Spinal cord (tissue), 10 donors: ENCODE measurements around the gene ATP8B3. TPM values are rescaled to one million over a fixed set of nuclear protein-coding genes. Genes with fewer than 3 reads are reported as not detected.

Source experiments
- DNase-seq, 6 donors: peaks; one replicate each; pipeline versions ENCODE4 v3.0.0 to v3.0.0-alpha.2; 2013 to 2015; ENCODE audit warnings: low spot score in 6 of 6, low read depth in 4 of 6
- H3K27ac ChIP-seq: one replicate; pipeline ENCODE4 v1.5.1; 2013; ENCODE audit warnings: low read depth, low read length, control low read depth
- H3K27me3 ChIP-seq: one replicate; pipeline ENCODE4 v1.6.1; 2013; ENCODE audit warnings: low read length; ENCODE audit not compliant: control insufficient read depth, insufficient read depth
- H3K36me3 ChIP-seq: one replicate; pipeline ENCODE4 v1.6.1; 2013; ENCODE audit warnings: low read length; ENCODE audit not compliant: control insufficient read depth, insufficient read depth
- H3K4me1 ChIP-seq: one replicate; pipeline ENCODE4 v1.6.1; 2013; ENCODE audit warnings: low read length; ENCODE audit not compliant: control insufficient read depth, insufficient read depth
- H3K4me3 ChIP-seq: one replicate; pipeline ENCODE4 v1.5.1; 2013; ENCODE audit warnings: low read depth, low read length, control low read depth
- H3K9me3 ChIP-seq: one replicate; pipeline ENCODE4 v1.6.1; 2013; ENCODE audit warnings: low read length; ENCODE audit not compliant: control insufficient read depth, insufficient read depth
- WGBS: methylation state at CpG from one replicate; pipeline ENCODE4 v1.1.5; 2013; ENCODE audit warnings: missing lambda C conversion rate; ENCODE audit not compliant: insufficient coverage; 5-methylcytosine and 5-hydroxymethylcytosine counted together
- long read RNA-seq, 4 donors: transcript quantifications; one replicate each; lab custom pipeline, GENCODE V29; 2026
- polyA plus RNA-seq, 2 donors: library from polyadenylated mRNA; unstranded; fragments of 120-200 nt; gene quantifications; one replicate each; pipeline ENCODE4 v1.2.1, GENCODE V29; 2013; ENCODE audit not compliant: insufficient read length in 2 of 2
- total RNA-seq, 2 donors: library from RNA; depleted of rRNA in 1 of 2; stranded (reverse); fragments of 120-200 nt in 1 of 2; fragments of >200 nt in 1 of 2; gene quantifications; one replicate each; pipeline versions ENCODE4 v1.2.3 to v1.2.4, GENCODE V29; 2013 to 2014
- donor health status: healthy.

The ATP8B3 gene, protein sequence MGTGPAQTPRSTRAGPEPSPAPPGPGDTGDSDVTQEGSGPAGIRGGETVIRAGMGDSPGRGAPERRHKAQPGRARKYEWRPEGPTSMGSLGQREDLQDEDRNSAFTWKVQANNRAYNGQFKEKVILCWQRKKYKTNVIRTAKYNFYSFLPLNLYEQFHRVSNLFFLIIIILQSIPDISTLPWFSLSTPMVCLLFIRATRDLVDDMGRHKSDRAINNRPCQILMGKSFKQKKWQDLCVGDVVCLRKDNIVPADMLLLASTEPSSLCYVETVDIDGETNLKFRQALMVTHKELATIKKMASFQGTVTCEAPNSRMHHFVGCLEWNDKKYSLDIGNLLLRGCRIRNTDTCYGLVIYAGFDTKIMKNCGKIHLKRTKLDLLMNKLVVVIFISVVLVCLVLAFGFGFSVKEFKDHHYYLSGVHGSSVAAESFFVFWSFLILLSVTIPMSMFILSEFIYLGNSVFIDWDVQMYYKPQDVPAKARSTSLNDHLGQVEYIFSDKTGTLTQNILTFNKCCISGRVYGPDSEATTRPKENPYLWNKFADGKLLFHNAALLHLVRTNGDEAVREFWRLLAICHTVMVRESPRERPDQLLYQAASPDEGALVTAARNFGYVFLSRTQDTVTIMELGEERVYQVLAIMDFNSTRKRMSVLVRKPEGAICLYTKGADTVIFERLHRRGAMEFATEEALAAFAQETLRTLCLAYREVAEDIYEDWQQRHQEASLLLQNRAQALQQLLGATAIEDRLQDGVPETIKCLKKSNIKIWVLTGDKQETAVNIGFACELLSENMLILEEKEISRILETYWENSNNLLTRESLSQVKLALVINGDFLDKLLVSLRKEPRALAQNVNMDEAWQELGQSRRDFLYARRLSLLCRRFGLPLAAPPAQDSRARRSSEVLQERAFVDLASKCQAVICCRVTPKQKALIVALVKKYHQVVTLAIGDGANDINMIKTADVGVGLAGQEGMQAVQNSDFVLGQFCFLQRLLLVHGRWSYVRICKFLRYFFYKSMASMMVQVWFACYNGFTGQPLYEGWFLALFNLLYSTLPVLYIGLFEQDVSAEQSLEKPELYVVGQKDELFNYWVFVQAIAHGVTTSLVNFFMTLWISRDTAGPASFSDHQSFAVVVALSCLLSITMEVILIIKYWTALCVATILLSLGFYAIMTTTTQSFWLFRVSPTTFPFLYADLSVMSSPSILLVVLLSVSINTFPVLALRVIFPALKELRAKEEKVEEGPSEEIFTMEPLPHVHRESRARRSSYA (N-terminal part only)
- total RNA-seq (1 to 10 TPM; 1.1 to 2.1 TPM), polyA plus RNA-seq (1 to 10 TPM; 1.0 to 1.7 TPM)
- long read RNA-seq, donor 1: 0 reads
- long read RNA-seq, donor 2: 0 reads
- long read RNA-seq, donor 3: 0 reads
- long read RNA-seq, donor 4: 0 reads

DNA sequence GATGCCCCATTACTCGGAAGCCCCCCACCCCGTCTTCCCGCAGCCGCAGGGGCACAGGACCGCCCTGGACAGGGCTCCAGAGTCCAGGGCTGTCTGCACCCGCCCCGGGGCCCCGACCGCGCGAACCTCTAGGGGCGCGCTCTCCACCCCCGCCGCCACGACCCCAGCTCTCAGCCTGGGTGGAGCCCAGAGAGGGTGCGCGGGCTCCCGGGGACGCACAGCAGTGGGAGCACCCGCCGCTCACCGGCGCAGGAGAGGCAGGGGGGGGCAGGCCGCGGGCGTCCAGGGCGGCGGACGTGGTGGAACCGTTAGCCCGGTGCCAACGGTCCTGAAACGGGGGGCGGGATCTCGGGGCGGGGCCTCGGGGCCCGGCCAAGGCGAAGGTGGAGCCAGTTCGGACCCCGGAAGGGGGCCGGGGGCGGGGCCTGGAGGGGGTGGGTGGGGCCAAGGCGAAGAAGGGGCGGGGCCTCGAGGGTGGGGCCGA is at the start of gene ATP8B3:
TSS of gene ATP8B3 (minus strand) at position 335 of the 484 bp plus-strand sequence. CDS start 540 bp downstream, outside the sequence.
- Histone ChIP-seq H3K4me1 (peaks cover 24% of the 10 kb centered on the region), H3K4me3 (peak within 1 kb of the TSS; percentile 55), H3K27me3 (no peaks in the 10 kb centered on the region), H3K9me3 (no peaks in the 10 kb centered on the region), H3K27ac (peak within 1 kb of the TSS; percentile 67), H3K36me3 (peaks cover 33% of the 10 kb centered on the region)
- WGBS: 4% methylated on average over 36 of the region's 48 CpGs
- DNase-seq: no peak

DNA sequence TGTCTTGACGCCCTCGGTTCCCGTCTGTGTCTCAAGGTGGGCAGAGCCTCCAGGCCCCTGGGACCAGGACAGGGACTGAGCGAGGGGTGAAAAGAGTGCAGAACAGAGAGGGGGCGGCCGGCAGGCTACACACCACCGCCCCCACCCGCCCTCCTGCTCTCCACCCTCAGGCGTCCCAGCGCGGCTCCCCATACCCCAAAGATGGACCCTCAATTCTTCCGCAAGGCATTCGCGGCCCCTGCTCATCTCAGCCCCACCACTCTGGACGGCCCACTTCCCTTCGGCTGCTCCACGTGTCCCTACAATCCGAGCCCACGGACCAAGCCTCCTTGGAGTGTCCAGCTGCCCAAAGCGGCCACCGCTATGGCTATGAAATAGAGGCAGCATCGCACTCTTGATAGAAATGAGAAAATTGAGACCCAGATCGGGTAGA is 49.5 kb upstream of the ATP8B3 start:
- Histone ChIP-seq H3K4me3 (peak overlapping the region; percentile 60), H3K27me3 (no peaks in the 10 kb centered on the region)

DNA sequence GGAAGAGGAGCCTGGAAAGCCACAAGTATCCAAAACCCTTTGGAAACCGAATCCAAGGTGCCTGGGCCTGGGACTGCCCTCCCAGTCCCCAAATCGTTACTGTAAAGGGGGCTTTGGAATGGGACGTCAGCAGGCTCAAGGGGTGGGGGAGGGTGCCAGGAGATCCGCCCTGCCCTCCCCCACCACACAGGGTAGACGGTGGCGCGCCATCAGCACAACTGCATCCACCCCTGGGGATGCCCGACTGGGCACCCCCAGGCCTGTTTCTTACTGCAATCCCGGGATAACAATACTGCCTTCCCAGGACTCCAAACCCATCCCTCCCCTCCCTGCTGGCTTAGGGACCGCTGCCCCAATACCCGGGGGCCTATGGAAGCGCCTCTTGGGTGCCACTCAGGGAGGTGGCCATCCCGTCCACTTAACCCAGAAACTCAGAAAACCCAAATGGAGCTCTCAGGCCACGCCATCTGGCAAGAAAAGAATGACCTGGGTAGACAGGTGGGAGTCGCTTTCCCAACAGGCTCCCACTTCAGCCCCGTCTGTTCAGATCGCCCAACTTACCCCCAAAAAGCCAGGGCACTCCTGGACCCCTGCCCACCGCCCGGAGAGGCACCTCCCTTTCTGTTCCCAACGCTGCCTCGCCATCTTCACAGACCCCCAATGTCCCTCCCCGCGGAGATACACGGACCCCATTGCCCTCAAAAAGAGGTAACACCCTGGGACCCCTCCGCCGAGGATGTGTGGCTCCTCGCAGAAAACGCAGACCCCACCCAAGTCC is 48.9 kb upstream of the ATP8B3 start:
- no peaks in the 10 kb centered on the region for H3K36me3 ChIP-seq
- H3K4me3 ChIP-seq: peak overlapping the region; percentile 60
- WGBS: 36% methylated on average over 25 of the region's 28 CpGs
- no peak for DNase-seq
- peak overlapping the region; percentile 61 for H3K27ac ChIP-seq
- peaks cover 77% of the 10 kb centered on the region for H3K4me1 ChIP-seq
- no peaks in the 10 kb centered on the region for H3K27me3 ChIP-seq
- H3K9me3 ChIP-seq: no peaks in the 10 kb centered on the region

More for the DNA sequence above, 49.5 kb upstream of the ATP8B3 start:
- 16% methylated on average over 16 of the region's 23 CpGs for WGBS
- H3K4me1 ChIP-seq: peaks cover 71% of the 10 kb centered on the region
- DNase-seq: no peak
- peak overlapping the region; percentile 61 for H3K27ac ChIP-seq
- H3K36me3 ChIP-seq: no peaks in the 10 kb centered on the region
- no peaks in the 10 kb centered on the region for H3K9me3 ChIP-seq

DNA sequence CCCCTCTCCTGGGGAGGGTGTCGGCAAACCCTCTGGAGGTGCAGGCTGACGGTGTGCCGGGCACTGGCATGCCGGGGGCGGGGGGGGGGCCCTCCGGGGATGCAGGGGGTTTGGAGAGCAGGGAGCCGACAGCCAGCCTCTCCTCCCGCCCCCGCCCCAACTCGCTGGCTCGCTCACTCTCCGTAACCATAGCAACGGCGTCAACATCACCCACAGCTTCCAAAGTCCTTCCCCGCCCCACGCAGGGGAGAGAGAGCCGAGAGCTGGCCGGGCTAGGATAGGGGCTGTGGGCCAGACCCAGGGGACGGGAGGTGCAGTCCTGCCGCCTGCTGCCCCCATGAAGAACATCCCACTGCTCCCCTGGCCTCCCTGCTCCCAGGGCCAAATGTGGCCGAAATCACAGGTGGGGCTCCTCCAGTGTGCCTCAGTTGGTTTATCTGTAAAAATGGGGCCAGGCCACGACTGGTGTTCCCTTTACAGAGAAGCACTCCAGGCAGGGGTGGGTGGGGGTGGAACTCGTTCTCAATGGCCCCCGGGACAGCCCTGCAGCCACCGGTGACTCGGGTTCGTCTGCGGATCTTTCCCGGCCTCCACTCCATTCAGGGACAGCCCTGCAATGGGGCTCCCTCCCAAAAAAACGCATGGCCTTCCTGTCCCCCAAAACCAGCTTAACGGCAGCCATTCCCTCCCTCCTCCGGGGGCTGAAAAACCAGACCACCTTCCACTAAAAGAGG is 48.1 kb upstream of the ATP8B3 start:
- H3K4me1 ChIP-seq: peaks cover 83% of the 10 kb centered on the region
- WGBS: 4% methylated on average over 20 of the region's 32 CpGs
- H3K27me3 ChIP-seq: no peaks in the 10 kb centered on the region
- DNase-seq: peak in 2 of 6 donors; percentile 89 to 93
- no peaks in the 10 kb centered on the region for H3K9me3 ChIP-seq
- H3K4me3 ChIP-seq: peak overlapping the region; percentile 18
- no peak overlapping the region for H3K27ac ChIP-seq
- no peaks in the 10 kb centered on the region for H3K36me3 ChIP-seq

DNA sequence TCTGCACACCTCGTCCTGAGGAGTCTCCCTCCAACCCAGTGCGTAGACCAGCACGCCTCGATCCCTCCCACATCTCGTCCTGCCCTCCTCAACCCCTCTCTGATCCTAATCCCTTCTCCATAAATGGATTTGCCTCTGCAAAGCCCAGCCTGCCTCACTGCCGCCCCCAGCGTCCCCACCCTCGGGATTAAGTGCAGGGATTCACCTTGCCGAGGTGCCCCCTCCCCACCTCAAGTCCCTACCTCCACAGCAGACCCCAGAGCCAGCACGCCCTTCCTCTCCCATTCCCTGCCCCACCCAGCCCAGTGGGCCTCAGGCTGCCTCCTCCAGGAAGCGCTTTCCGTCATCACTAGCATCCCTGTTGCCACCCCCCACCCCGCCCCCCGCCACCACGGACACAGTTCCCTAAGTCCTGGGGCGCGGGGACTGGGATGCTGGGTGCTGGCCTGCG is 47.3 kb upstream of the ATP8B3 start:
- Histone ChIP-seq H3K4me1 (peaks cover 83% of the 10 kb centered on the region), H3K9me3 (no peaks in the 10 kb centered on the region), H3K27ac (no peak overlapping the region), H3K36me3 (peaks cover 7% of the 10 kb centered on the region), H3K27me3 (no peaks in the 10 kb centered on the region), H3K4me3 (no peak overlapping the region)
- WGBS: 46% methylated on average over 11 of the region's 18 CpGs
- no peak for DNase-seq

DNA sequence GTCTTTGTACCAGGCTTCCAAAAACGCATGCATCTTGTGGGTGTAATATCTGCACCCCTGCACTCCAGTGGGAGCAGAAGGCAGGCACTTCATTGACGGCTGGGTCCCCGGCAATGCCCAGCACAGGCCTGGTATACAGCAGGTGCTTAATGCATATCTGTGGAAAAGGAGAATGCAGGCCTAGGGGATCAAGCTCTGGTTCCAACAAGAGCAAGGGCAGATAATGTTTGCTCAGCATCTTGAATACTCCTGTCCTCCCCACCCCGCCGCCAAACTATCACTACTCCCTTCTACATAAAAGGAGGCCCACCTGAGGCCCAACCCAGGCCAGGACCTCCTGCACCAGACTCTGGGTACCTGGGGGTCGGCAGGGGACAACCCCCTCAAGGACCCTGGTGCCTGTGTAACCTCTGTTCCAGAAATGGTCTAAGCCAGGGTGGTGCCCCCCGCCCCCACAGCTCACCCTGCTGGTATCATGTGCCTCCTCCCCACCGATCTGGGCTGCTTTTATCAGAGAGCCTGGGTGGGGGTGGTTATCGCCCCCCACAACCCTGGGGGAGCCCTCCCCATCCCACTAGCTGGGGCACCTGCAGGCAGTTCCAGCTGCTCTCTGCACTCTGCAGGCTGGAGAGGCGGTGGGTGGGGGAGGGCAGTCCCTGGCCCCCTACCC is 46.5 kb upstream of the ATP8B3 start:
- Histone ChIP-seq H3K27me3 (no peaks in the 10 kb centered on the region), H3K27ac (no peak overlapping the region), H3K4me3 (no peak overlapping the region), H3K4me1 (peaks cover 82% of the 10 kb centered on the region), H3K9me3 (no peaks in the 10 kb centered on the region), H3K36me3 (peaks cover 15% of the 10 kb centered on the region)
- DNase-seq: no peak
- 70% methylated on average over 7 of the region's 10 CpGs for WGBS

DNA sequence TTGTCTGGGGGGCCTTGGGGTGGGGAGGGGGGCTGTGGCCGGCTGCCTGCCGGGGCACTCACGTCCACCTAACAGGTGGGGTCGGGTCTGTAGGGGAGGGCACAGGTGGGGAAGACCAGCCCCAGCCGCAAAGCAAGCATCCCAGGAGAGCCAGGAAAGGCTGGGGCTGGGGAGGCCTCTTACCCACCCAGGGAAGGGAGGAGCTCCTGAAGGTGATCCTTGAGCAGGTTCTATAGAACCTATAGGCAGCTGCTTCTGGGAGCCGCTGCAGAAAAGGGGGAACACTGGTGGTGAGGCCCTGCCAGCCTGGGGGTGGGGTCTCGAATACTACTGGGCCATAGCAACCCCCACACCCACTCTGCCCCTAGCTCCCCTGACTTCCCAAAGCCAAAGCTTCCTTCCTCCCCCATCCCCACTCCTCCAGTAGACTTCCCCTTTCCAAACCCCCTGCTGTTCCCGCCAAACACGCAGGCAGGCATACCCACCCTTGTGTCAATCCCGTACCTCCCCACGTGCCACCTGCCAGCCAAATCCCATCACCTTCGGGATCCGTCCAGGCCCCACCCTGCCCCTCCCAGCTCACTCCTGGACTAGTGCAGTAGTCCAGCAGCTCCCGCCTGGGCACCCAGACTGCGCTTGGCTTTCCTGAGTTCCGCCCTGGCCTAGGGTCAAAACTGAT is 45.7 kb upstream of the ATP8B3 start:
- Histone ChIP-seq H3K9me3 (no peaks in the 10 kb centered on the region), H3K36me3 (peaks cover 22% of the 10 kb centered on the region), H3K4me1 (peaks cover 89% of the 10 kb centered on the region), H3K4me3 (peak overlapping the region; percentile 27), H3K27ac (peak overlapping the region; percentile 69), H3K27me3 (no peaks in the 10 kb centered on the region)
- 67% methylated on average over 14 of the region's 16 CpGs for WGBS
- DNase-seq: no peak
